Hepatocyte (in vitro differentiated cells): ENCODE results near the gene KCTD10. TPM values are rescaled to one million over a fixed set of nuclear protein-coding genes. Genes with fewer than 3 reads are reported as not detected.

Experiments used
- DNase-seq: peaks from one replicate; pipeline ENCODE4 v3.0.0-alpha.2; 2016; ENCODE audit warnings: low spot score
- H2AFZ ChIP-seq: fragments of 200-600 bp; sonication (generic); 2 replicates; pipeline ENCODE4 v1.6.0; 2016; ENCODE audit warnings: antibody characterized with exemption, mild to moderate bottlenecking
- H3K27ac ChIP-seq: fragments of 200-600 bp; sonication (generic); 2 replicates; pipeline ENCODE4 v1.5.1; 2016; ENCODE audit warnings: mild to moderate bottlenecking
- H3K27me3 ChIP-seq: fragments of 200-600 bp; sonication (generic); 2 replicates; pipeline ENCODE4 v1.6.1; 2016
- H3K36me3 ChIP-seq: fragments of 200-600 bp; sonication (generic); replicated peaks from 2 replicates; pipeline ENCODE4 v1.5.1; 2016; ENCODE audit warnings: low read depth; ENCODE audit not compliant: insufficient read depth
- H3K4me1 ChIP-seq: fragments of 200-600 bp; sonication (generic); 2 replicates; pipeline ENCODE4 v1.5.1; 2016; ENCODE audit warnings: mild to moderate bottlenecking, moderate library complexity; ENCODE audit not compliant: insufficient read depth
- H3K4me2 ChIP-seq: fragments of 200-600 bp; sonication (generic); 2 replicates; pipeline ENCODE4 v1.6.0; 2016
- H3K4me3 ChIP-seq: fragments of 200-600 bp; sonication (generic); 2 replicates; pipeline ENCODE4 v1.5.1; 2016; ENCODE audit warnings: mild to moderate bottlenecking
- H3K79me2 ChIP-seq: fragments of 200-600 bp; sonication (generic); 2 replicates; pipeline ENCODE4 v1.6.0; 2017; ENCODE audit warnings: mild to moderate bottlenecking
- H3K9me2 ChIP-seq: fragments of 200-600 bp; sonication (generic); replicated peaks from 2 replicates; pipeline ENCODE4 v1.6.0; 2017; ENCODE audit warnings: mild to moderate bottlenecking; ENCODE audit not compliant: insufficient read depth
- H3K9me3 ChIP-seq: fragments of 200-600 bp; sonication (generic); 2 replicates; pipeline ENCODE4 v1.5.1; 2016; ENCODE audit warnings: low read depth, mild to moderate bottlenecking
- H4K20me1 ChIP-seq: fragments of 200-600 bp; sonication (generic); 2 replicates; pipeline ENCODE4 v1.6.0; 2016; ENCODE audit warnings: mild to moderate bottlenecking; ENCODE audit not compliant: insufficient read depth, poor library complexity, severe bottlenecking
- CTCF ChIP-seq: fragments of 200-600 bp; sonication (generic); IDR thresholded peaks from 2 replicates; pipeline ENCODE4 v1.5.1; 2016; ENCODE audit warnings: antibody characterized with exemption, mild to moderate bottlenecking; ENCODE audit not compliant: poor library complexity
- EZH2 ChIP-seq: fragments of 200-600 bp; sonication (generic); IDR thresholded peaks from 2 replicates; pipeline ENCODE4 v1.6.1; 2016; ENCODE audit warnings: antibody characterized with exemption, mild to moderate bottlenecking, borderline replicate concordance
- EZH2phosphoT487 ChIP-seq: fragments of 200-600 bp; sonication (generic); IDR thresholded peaks from one replicate; pipeline ENCODE4 v1.6.1; 2018; ENCODE audit warnings: antibody characterized with exemption, mild to moderate bottlenecking, low read depth, moderate library complexity; ENCODE audit not compliant: unreplicated experiment, severe bottlenecking
- WGBS: methylation state at CpG from one replicate; pipeline ENCODE4 v1.1.6; 2016; ENCODE audit warnings: low lambda C conversion rate; ENCODE audit errors: missing lambda C conversion rate; 5-methylcytosine and 5-hydroxymethylcytosine counted together
- polyA plus RNA-seq: library from polyadenylated mRNA; unstranded; fragments of >200 nt; fragmentation: Nextera tagmentation; extraction: Ambion mirVana; gene quantifications from 2 replicates; pipeline ENCODE4 v1.2.1, GENCODE V29; 2016
- total RNA-seq: library from RNA; depleted of rRNA; stranded (reverse); fragments of >200 nt; gene quantifications from 2 replicates; pipeline ENCODE4 v1.2.3, GENCODE V29; 2014

KCTD10 gene
- total and polyA plus RNA-seq, 2 experiments from 2014 or later = 29.4 to 29.7 TPM

DNA sequence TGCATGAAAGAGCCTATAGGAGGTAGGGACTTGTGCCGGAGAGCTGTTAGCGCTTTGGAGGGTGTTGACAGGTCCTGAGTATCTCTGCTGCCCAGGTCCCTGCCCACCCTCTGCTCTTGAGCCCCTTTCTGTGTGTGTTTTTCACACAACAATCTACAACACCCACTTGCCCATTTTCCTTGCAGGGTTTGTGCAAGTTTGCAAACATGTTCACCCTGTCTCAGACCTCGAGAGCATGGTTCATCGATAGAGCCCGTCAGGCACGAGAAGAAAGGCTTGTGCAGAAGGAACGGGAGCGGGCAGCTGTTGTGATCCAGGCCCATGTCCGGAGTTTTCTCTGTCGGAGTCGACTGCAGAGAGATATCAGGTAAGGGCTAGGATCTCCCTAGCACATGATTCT lies 6.2 kb upstream of the KCTD10 start:
- TF ChIP-seq CTCF = no peak
- TF ChIP-seq EZH2phosphoT487 = no peak
- TF ChIP-seq EZH2 = no peak
- no peaks in the 10 kb centered on the region for H3K36me3 ChIP-seq
- WGBS = 97% methylated on average over 11 of the region's 11 CpGs

DNA sequence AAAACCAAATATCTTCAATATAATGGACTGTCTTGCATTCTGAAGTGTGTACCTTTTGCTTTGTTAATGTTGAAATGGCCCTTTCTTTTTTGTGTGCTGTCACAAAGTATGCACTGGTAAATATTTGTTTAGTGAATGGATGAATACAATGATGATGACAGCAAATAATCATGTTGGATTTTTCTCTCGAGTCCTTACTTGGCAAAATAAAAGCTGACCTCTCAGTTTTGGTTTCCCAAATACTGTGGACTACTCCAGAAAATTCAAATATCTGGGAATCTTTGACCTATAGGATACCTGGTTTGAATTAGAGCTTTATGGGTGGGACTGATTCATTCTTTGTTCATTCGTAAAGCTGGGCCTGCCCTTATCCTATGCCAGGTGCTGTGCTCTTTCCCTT lies 5.8 kb upstream of the KCTD10 start:
- no peak overlapping the region for H3K4me3 ChIP-seq
- 72% methylated on average over 2 of the region's 2 CpGs for WGBS
- no peaks in the 10 kb centered on the region for H3K36me3 ChIP-seq
- H2AFZ ChIP-seq = no peak overlapping the region
- DNase-seq = no peak
- H3K4me2 ChIP-seq = no peak overlapping the region
- no peaks in the 10 kb centered on the region for H3K27me3 ChIP-seq
- no peak overlapping the region for H3K27ac ChIP-seq
- no peaks in the 10 kb centered on the region for H4K20me1 ChIP-seq
- H3K4me1 ChIP-seq = no peaks in the 10 kb centered on the region
- H3K79me2 ChIP-seq = peaks cover 25% of the 10 kb centered on the region
- TF ChIP-seq EZH2phosphoT487 (no peak), CTCF (no peak), EZH2 (no peak)
- no peaks in the 10 kb centered on the region for H3K9me2 ChIP-seq
- H3K9me3 ChIP-seq = no peaks in the 10 kb centered on the region

More for the DNA sequence above, 6.2 kb upstream of the KCTD10 start:
- no peak for DNase-seq
- Histone ChIP-seq H3K4me1 (no peaks in the 10 kb centered on the region), H3K9me2 (no peaks in the 10 kb centered on the region), H3K4me2 (no peak overlapping the region), H3K79me2 (peaks cover 20% of the 10 kb centered on the region), H4K20me1 (no peaks in the 10 kb centered on the region), H3K27ac (no peak overlapping the region), H3K4me3 (no peak overlapping the region), H3K9me3 (no peaks in the 10 kb centered on the region), H3K27me3 (no peaks in the 10 kb centered on the region), H2AFZ (no peak overlapping the region)

GRCh38 chr12:109482491-109482890 lies 5.4 kb upstream of the KCTD10 start:
- H3K4me1 ChIP-seq = no peaks in the 10 kb centered on the region
- no peak for DNase-seq
- H3K4me3 ChIP-seq = no peak overlapping the region
- 90% methylated on average over 2 of the region's 2 CpGs for WGBS
- H3K4me2 ChIP-seq = no peak overlapping the region
- H3K9me2 ChIP-seq = no peaks in the 10 kb centered on the region
- peaks cover 29% of the 10 kb centered on the region for H3K79me2 ChIP-seq
- H2AFZ ChIP-seq = no peak overlapping the region
- H3K27me3 ChIP-seq = no peaks in the 10 kb centered on the region
- no peaks in the 10 kb centered on the region for H3K9me3 ChIP-seq
- H3K27ac ChIP-seq = no peak overlapping the region
- H4K20me1 ChIP-seq = no peaks in the 10 kb centered on the region
- no peak for TF ChIP-seq EZH2phosphoT487
- no peak for TF ChIP-seq EZH2
- no peak for TF ChIP-seq CTCF
- no peaks in the 10 kb centered on the region for H3K36me3 ChIP-seq

- H3K9me2 ChIP-seq = no peaks in the 10 kb centered on the region
- no peaks in the 10 kb centered on the region for H3K9me3 ChIP-seq
- WGBS = 90% methylated on average over 1 of the region's 1 CpG
- TF ChIP-seq EZH2phosphoT487 (no peak), EZH2 (no peak), CTCF (no peak)
- peaks cover 31% of the 10 kb centered on the region for H3K79me2 ChIP-seq
- no peaks in the 10 kb centered on the region for H3K4me1 ChIP-seq
- no peak overlapping the region for H3K27ac ChIP-seq
- no peaks in the 10 kb centered on the region for H4K20me1 ChIP-seq
- no peaks in the 10 kb centered on the region for H3K27me3 ChIP-seq
- no peak for DNase-seq
- H3K4me3 ChIP-seq = no peak overlapping the region
- no peak overlapping the region for H3K4me2 ChIP-seq
- no peak overlapping the region for H2AFZ ChIP-seq
- H3K36me3 ChIP-seq = no peaks in the 10 kb centered on the region
Measured at GRCh38 chr12:109481863-109482262, 4.8 kb upstream of the KCTD10 start.
